Measurements from ENCODE around the gene GRK3.

Gene GRK3

DNA sequence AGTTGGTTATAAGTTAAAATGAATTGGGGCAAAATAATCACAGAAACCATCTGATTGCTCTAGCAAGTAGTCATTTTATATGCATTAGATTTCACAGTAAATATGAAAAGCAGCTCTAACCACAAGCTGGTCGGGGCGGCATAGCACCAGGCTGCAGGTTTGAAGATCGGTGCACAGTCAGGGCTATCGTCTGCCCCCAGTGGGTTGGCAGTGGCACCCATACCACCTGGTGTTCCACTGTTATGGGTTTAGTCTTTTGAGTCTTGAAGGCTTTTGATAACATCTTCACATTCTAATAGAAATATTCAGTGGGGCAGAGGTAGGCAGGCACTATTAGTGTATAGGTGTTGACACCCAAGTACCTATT lies 62.1 kb downstream of the GRK3 start:
- no peak for DNase-seq (ENCODE audit: low read depth in 2 of 2)

DNA sequence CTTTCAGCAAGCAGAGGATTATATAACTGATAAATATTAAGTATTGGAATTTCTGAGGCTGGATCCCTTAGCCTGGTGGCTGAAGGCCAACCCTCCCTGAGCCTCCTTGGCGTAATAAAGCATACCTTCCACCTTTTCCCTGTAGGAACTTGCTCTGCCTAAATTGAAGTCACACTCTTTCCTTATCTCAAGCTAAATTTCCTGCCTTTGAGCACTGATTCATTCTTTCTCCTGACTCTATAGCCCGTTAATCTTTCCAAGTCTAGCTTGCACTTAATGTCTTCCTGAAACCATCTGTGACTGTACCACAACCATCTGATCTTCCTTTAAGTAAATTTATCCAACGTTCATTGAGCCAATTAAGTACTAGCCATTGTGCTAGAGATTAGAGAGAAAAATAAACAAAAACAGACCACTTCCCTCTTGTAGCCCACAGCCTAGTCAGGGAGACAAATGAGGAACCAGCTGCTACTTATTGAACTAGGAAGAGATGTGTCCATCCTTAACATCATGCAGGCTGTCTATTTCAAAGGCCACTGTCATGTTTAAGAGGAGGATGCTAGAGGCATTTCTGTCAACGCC lies 62.9 kb downstream of the GRK3 start:
- DNase-seq (ENCODE audit: low read depth in 2 of 2), result no peak

DNA sequence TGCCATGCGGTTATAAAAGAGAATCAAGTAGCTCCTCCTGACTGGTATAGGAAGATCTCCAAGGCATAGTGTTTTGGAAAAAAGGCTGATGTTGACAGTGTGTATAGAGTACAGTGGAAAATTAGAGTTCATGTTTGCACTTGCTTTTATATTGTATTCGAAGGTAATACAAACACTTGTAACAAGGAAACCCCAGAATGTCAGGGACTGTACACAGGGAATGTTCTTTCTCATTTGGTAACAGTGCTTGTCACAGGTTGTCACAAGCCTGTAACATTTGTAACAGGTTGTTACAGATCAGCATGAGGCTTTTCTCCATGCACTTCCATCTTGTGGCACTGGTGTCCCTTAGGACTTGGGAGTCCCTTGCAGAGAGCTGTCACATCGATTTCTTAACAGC lies 64.0 kb downstream of the GRK3 start:
- no peak for DNase-seq (ENCODE audit: low read depth in 2 of 2)

DNA sequence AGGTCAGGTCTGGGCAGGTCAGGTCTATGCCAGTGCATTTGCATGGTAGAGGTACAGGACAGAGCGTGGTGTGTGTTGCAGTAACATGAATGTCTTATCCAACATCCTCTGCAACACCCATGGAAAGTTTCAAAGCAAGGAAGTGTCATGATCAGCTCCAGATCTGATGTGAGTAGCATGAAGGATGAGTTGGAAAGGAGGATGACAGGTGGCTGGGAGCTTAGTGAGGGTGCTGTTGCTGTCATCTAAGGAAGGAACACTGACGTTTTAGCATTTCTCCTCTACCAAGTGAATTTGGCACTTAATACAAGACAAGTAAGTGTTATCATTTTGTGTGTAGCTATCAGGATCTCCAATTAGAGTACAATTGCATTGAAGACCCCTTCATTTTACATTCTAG lies 65.1 kb downstream of the GRK3 start:
- DNase-seq (ENCODE audit: low read depth in 2 of 2), result no peak

DNA sequence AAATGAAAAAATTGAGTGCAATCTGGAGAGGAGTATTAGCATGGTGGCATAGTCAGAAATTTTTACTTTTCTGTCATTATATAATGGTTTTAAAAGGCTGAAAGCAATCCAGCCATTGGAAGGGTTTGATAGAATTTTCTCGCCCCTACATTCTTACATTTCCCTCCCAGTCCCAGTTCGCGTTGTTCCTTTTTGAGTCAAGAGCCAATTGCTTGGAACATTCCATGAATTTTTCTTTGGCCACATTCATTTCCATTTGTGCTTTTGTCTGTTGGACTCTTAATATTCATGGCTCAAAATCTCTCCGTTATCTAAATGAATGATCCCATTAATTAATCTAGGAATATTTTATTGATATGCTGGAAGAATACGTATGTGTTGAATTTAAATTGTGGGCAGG lies 66.0 kb downstream of the GRK3 start:
- no peak for DNase-seq (ENCODE audit: low read depth in 2 of 2)

DNA sequence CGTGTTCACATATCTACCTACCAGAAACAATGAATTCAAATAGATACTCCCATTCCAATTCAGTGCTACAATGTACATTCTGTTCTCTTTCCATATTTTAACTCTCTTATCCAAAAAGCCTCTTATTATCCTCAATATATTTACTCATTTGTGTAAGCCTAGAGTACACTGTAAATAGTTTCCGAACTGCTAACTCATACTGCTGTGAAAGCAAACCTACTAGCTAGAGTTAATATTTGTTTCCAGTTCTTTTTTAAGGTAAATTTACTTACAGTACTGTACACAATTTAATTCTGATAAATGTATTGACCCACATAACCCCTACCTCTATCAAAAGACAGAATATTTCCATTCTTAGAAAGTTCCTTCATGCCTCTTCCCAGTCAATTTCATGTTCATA lies 71.8 kb downstream of the GRK3 start:
- no peak for DNase-seq (ENCODE audit: low read depth in 2 of 2)

DNA sequence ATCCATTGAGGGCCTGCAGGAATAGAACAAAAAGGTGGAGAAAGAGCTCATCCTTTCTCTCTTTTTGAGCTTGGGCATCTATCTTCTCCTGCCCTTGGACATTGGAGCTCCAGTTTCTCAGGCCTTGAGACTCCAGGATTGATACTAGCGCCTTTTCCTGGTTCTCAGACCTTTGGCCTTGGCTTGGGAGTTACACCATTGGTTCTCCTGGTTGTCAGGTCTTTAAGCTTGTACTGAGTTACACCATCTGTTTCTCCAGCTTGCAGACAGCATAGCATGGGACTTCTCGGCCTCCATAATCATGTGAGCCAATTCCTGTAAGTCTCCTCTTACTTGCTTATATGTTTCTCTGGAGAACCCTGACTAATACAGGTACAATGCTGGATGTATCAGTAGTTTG lies 72.6 kb downstream of the GRK3 start:
- no peak for DNase-seq (ENCODE audit: low read depth in 2 of 2)

DNA sequence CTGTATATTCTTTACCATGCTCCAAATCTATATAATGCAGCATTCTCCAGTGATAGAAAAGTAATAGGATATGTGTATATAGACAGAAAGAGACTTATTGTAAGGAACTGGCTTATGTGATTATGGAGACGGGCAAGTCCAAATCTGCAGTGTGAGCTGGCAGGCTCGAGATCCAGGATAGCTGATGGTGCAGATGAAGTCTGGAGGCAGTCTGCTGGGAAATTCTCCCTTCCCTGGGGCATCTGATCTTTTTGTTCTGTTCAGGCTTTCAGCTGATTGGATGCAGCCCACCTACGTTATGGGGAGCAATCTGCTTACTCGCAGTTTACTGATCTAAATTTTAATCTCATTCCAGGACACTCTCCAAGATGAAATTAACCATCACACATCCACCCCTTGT lies 73.2 kb downstream of the GRK3 start:
- no peak for DNase-seq (ENCODE audit: low read depth in 2 of 2)

DNA sequence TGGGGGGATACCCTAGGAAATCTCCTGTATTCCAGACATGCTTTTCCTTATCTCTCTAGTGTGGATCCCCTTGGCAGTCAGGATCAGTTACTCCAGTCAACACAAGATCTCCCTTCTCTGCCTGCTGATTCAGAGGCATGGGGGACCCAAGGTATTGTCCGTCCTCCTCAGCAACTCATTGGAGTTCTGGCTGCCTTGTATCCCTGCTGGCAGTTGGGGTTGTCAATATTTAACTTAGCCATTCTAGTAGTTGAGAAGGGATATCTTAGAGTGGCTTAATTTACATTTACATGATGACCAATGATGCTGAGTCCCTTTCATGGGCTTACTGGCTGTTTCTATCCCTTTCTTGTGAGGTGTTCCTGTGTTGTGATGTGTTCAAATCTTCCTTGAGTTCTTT lies 74.2 kb downstream of the GRK3 start:
- DNase-seq (ENCODE audit: low read depth in 2 of 2), result no peak

DNA sequence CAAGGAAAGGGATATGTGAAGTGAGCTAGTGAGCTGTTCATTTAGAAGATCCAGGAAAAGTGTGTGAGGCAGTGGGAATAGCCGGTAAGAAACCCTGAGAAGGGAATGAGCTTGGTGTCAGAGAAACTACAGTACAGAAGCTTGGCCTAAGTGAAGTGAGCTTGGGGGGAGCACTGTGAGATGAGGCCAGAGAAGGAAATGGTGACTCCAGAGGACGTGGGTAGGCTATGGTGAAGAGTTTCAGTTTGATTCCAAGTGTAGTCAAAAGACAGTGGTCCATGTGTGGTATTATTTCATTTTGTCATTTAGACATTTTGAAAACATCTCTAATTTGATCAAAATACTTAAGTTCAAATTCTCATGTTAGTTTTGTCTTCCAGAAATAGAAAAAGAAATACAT lies 77.2 kb downstream of the GRK3 start:
- DNase-seq (ENCODE audit: low read depth in 2 of 2), result no peak

DNA sequence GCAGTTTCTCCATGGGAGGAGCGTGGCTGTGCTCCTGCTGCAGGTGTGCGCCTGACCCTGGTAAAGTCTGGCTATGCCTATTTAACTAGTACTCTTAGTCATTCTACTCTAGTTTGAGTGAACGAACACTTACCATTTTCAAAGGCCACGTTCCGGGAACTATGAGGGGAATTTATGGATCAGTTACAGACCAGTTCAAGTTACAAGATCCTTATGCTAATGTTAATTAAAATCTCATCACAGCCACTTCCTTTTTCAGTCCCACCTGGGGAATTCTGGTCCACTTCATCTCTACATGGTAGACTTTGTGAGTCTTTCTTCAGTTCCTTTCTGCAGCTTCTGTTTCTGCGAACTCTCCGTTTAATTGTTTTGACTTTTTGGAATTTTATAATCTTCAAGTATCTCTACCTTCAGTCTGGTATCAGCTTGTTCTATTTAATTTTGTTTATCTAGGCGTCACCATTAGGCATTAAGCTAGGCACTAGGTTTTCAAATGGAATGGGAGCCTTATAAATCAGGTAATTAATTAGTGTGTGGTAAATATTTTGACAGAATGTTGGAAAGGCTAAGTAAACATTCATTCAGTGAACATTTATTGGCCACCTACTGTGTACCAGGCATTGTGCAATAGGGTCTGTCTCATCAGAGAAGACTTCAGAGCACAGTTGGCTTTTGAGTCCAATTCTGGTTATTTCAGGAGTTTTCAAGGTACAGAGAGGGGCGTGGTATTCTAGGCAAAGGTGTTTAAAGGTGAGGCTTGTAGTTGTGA lies 78.9 kb downstream of the GRK3 start:
- no peak for DNase-seq (ENCODE audit: low read depth in 2 of 2)

DNA sequence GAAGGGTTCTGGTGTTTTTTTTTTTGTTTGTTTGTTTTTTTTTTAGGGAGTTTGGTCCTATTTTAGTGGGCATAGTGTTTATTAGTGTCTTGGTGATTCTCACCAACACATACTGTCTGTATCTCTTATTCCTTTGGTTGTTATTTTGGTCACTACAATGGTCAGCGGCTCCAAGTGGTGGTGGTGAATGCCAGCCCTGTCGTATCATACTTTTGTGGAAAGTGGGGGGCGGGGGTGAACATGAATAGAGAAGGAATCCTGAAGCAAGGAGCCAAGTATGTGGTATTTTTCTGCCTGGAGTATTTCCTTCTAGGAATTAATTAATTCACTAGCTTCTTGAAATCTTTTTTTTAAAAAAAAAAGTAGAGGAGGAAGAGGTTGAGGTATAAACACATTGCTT lies 79.6 kb downstream of the GRK3 start:
- no peak for DNase-seq (ENCODE audit: low read depth in 2 of 2)

DNA sequence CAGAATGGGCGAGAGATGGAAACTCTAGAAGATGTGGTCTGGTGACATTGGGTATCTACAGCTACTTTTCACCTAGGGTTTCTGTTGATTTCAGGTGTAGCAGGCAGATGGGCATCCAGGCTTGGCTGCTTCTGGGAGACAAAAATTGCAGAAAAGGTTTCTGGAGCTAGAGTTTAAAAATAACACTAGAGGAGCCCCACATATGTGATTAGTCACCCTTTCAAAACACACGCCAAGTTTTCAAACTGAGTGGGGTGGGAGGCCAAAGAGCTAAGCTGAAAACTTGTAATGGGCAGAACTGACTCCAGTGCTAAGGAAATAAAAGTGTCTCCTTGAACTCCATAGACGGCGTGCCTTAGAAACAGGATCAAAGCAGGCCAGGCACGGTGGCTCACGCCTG lies 80.8 kb downstream of the GRK3 start:
- no peak for DNase-seq (ENCODE audit: low read depth in 2 of 2)

DNA sequence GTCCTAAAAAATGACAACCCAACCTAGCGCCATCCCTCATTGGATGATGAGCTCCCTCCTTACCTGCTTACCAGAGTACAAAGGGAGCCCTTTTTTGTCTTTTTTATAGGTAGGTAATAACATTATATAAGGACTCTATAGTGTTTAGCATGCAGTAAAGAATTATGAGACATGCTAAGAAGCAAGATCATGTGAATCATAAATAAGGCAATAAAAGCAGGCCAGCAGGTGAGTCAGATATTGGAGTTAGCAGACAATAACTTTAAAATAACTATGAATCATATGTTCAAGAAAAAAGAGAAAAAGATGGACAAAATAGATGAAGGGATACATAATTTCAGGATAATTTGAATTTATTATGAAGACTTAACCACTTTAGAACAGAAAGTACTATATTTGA lies 81.5 kb downstream of the GRK3 start:
- no peak for DNase-seq (ENCODE audit: low read depth in 2 of 2)

DNA sequence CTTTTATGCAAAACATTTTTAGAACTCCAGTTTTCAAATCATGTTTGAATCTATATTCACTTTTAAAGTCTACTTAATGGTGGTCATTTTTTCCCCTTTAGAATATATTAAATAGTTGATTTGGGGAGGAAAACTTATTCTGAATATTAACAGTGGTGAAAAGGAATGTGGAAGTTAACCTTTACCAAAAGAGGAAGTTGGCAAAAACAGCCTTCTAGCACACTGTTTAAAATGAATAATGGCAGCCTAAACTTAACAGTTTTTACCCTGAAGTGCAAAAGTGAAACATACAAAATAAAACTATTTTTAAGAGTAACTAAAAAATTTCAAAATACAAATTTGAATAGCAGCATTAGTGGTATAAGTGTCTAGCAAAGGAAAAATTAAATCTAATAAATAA lies 86.4 kb downstream of the GRK3 start:
- no peak for DNase-seq (ENCODE audit: low read depth in 2 of 2)

DNA sequence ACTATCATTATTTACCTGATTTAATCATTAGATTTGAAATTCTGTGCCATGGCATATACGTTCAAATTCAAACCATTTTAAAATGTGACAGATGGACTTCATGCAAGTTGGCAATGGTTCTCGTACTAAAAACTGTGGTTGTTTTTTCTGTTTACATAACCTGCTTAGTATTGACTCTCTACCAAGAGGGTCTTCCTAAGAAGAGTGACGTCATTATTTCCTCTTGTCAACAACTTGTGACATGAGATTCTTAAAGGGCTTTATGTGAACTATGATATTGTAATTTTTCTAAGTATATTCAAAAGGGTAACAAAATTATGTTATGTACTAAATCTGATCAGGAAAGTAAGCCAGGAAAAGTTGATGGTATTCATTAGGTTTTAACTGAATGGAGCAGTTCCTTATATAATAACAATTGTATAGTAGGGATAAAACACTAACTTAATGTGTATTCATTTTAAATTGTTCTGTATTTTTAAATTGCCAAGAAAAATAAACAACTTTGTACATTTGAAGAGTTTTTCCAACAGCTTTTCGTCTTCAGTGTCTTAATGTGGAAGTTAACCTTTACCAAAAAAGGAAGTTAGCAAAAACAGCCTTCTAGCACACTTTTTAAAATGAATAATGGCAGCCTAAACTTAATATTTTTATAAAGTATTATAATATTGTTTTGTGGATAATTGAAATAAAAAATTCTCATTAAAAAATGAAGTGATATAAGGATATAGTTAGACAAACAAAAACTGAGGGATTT lies 87.0 kb downstream of the GRK3 start:
- DNase-seq (ENCODE audit: low read depth in 2 of 2), result no peak

DNA sequence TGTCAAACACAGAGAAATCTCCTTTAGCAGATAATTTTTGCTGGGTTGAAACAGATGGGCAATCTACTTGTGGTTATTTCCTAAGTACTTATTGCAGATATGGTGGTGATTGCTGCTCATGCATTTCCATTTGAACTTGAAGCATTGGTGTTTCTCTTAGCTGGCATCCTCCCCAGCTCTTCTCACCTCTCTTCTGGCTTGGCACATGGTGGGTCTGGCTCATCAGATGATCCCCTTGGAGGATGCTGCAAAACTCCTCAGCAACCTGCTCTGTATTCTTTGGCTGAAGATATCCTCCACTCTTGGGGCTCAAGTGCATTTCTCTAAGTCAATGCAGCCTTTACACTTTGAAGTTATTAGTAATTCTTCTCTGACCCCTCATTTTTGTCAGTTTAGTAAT lies 90.2 kb downstream of the GRK3 start:
- DNase-seq (ENCODE audit: low read depth in 2 of 2), result no peak

DNA sequence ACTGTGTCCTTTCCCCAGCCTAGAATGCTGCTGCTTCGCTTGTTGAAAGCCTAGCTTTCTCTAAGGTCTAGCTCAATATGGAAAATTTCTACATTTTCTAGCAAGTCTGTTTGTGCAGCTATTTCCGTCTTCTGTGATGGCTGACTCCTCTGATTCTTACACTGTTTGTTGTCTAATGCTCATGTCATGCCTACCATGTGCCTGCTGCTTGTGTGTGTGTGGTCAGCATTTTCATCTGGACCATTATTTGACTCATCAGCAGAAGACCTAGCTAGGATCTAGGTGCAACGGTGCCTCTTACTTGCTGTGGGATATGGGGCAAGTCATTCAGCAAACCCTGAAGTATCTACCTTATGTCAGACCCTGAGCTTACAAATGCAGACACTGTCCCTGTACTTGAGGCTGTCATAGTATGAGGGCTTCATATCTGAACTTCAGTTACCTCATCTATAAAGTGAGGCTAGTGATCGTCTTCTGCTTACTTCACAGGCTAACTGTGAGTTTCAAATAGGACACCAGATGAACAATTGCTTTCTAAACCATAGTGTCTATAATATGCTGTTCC lies 91.0 kb downstream of the GRK3 start:
- no peak for DNase-seq (ENCODE audit: low read depth in 2 of 2)

DNA sequence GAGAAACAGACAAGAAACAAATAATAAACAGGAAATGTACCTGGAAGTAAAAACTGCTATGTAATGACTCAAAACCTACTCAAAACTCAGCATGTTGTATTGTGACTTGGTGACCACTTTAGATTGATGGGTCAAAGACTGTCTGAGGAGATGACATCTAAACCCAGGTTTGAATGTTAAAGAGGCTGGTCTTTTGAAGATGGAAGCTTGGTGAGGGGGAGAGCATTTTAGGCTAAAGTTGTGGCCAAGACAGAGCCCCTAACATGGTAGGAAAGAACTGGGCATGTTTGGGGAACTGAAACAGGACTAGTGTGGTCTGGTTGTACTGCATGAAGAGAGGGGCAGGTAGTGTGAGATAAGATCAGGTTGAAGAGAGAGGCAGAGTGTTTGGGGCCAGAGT lies 92.2 kb downstream of the GRK3 start:
- DNase-seq (ENCODE audit: low read depth in 2 of 2), result no peak

DNA sequence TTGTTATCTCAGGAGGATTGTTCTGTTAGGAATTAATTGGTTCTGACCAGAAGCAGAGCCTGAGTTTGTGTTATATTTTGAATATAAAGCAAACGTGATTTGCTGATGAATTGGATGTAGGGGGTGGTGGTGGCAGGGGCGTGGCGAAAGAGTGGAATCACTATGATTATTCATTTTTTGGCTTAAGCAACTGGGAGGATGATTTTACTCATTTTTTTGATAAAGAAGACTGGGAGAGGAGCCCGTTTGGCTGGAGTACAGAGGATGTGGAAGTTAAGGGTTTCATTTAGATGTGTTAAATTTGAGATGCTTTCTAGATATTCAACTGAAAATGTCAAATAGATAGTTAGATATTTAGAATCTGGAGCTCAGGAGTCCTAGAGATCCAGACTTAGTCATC lies 94.2 kb downstream of the GRK3 start:
- no peak for DNase-seq (ENCODE audit: low read depth in 2 of 2)

DNA sequence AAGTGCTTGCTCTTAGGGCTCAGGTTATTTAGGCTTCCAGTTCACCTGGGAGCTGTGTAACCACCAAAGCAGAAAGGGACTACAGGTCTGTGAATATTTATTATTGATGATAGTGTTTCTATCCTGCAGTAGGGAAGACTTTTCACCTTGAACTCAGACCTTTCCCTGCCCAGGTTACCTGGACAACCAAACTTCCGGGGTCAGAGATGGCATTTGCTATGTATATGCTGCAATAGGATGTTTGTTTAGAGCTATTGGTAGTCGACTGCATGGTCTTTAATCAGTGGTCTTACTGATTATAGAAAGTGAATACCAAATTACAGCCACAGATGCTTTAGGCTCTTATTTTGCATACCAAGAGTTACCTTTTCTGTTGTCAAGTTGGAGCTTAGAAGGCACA lies 94.9 kb downstream of the GRK3 start:
- DNase-seq (ENCODE audit: low read depth in 2 of 2), result no peak

DNA sequence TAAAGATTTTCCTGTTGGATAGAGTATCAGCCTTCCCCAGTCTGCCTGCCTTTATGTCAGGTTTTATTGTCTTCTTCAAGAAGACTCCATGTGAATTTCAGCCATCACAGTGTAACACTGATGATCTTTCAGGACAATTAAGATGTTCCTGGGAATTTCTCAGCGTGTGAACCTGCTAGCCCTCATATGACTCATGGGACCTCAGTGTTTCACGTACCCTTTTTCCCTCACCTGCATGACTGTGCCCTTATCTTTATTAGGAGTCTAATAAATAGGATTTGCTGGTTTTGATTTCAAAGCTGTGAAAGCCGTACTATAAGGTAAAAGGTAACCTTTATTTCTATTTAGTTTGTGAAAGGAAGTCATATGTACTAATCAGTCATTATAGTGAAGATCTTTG lies 95.9 kb downstream of the GRK3 start:
- no peak for DNase-seq (ENCODE audit: low read depth in 2 of 2)

DNA sequence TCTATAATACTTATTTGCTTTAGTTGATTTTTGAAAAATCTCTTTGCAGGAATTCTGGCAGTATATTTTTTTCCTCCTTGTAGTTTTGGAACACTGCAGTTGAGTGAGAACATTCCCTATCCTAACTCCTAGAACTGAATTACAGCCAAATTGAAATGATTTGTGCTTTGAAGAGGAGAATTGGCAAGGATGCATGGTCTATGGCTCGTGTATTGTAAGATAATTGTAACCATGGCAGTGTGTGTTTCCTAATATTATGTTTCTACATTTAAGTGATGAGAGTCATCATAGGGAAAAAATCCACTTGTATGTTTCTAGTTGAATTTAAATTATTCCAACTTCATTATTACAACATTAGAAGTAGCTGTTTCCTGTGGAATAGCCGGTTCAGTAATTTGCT lies 96.6 kb downstream of the GRK3 start:
- DNase-seq (ENCODE audit: low read depth in 2 of 2), result no peak

Data from fibroblast of skin of left biceps (primary cell).